Fibroblast of villous mesenchyme (primary cell): ENCODE results near the gene DPYSL4. TPM values are rescaled to one million over a fixed set of nuclear protein-coding genes. Genes with fewer than 3 reads are reported as not detected.

Source experiments
- DNase-seq: peaks from one replicate; pipeline ENCODE4 v3.0.0-alpha.2; 2010; ENCODE audit warnings: low read depth
- H3K4me3 ChIP-seq: 2 replicates; pipeline ENCODE4 v1.5.1; 2011; ENCODE audit warnings: low read depth, mild to moderate bottlenecking, low read length
- CTCF ChIP-seq: IDR thresholded peaks from 2 replicates; pipeline ENCODE4 v1.5.1; 2012; ENCODE audit warnings: low read depth, mild to moderate bottlenecking, low read length; ENCODE audit not compliant: insufficient read depth
- total RNA-seq: library from RNA; depleted of rRNA; stranded (reverse); fragments of >200 nt; gene quantifications from 2 replicates; pipeline ENCODE4 v1.2.3, GENCODE V29; 2012

DPYSL4 gene
- total RNA-seq, 1 donor = 0.86 TPM

- DNase-seq = no peak
- TF ChIP-seq CTCF = no peak
- H3K4me3 ChIP-seq = no peak overlapping the region
Observed at GRCh38 chr10:132199854-132200311, 13.1 kb downstream of the DPYSL4 start.

DNA sequence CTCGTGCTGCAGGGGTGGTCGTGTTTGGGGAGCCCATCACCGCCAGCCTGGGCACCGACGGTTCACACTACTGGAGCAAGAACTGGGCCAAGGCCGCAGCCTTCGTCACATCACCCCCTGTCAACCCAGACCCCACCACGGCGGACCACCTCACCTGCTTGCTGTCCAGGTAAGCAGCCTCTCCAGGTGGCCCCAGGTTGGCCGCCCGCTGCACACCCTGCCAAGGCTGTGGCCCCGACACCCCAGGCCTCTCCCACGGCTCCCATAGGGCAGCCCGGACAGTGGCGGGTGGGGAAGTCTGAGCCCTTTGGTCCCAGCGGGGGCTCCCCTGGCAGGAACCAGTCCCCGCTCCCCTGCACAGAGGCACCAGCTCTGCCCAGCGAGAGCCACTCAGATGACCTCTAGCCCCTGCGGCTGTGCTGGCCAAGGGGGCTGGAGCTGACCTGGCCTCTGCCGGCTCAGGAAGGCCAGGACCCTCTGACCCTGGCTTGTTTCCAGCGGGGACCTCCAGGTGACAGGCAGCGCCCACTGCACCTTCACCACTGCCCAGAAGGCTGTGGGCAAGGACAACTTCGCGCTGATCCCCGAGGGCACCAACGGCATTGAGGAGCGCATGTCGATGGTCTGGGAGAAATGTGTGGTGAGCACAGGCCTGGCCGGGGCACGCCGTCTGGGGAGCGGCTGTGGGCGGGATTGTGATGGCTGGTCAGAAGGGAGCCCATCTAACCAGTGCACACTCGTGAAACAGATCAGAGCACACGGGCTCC is 13.8 kb downstream of the DPYSL4 start:
- no peak for TF ChIP-seq CTCF
- H3K4me3 ChIP-seq = no peak overlapping the region
- no peak for DNase-seq

- DNase-seq = no peak
- TF ChIP-seq CTCF = no peak
- no peak overlapping the region for H3K4me3 ChIP-seq
Observed at GRCh38 chr10:132201111-132201969, 14.6 kb downstream of the DPYSL4 start.

DNA sequence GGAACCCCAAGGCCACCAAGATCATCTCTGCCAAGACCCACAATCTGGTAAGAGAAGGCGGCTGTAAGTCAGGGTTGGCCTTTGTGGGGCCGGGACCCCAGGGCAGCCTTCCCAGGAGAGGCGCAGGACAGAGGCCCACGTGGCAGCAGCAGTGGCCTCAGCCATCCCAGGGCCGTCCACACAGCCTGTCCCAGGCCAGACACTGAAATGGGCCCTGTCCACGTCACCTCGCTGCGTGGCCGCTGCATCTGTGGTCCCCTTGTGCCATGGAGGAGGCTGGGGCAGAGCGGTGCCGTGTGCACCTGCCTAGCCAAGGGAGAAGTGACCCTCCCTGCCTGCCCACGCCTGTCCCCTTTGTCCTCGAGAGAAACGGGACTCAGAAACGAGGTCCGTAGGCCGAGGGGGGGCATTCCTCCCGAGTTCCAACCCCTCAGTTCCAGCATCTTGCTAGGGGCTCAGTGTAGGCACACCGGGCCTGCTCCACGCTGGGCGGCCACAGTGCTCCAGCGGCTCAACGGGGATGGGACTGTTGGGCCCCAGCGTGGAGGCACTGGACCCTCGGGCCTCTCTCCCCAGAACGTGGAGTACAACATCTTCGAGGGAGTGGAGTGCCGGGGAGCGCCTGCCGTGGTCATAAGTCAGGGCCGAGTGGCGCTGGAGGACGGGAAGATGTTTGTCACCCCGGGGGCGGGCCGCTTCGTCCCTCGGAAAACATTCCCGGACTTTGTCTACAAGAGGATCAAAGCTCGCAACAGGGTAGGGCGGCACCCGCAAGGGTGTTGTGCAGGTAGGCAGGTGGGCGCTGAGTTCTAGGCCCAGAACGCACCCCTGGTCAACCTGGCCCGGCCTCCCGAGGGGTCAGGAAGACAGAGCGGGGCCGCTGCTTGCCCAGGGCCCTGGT is 15.6 kb downstream of the DPYSL4 start:
- DNase-seq = no peak
- no peak for TF ChIP-seq CTCF
- no peak overlapping the region for H3K4me3 ChIP-seq

GRCh38 chr10:132203256-132204077 is 16.7 kb downstream of the DPYSL4 start:
- no peak for TF ChIP-seq CTCF
- no peak overlapping the region for H3K4me3 ChIP-seq
- DNase-seq = no peak
